ENCODE data around the gene ACAT2.
"Not testable (repeated sequence)": the region's sequence is repeated elsewhere in the genome, so short reads cannot be mapped to it uniquely, and the experiment has no call there.

Gene ACAT2

GRCh38 chr6:159736908-159737307 is 24.9 kb upstream of the ACAT2 start:
- no peak overlapping the region for H3K4me3 ChIP-seq (ENCODE audit: control insufficient read depth, low read depth, low read length)
- DNase-seq (ENCODE audit: low read depth): no peak
- TF ChIP-seq CTCF (IDR thresholded peaks at IDR 0.05; ENCODE audit: control insufficient read depth, insufficient read depth, low read depth, low read length, missing control alignments): no peak

GRCh38 chr6:159739341-159739740 is 22.5 kb upstream of the ACAT2 start:
- no peak for DNase-seq (ENCODE audit: low read depth)
- no peak for TF ChIP-seq CTCF (IDR thresholded peaks at IDR 0.05; ENCODE audit: control insufficient read depth, insufficient read depth, low read depth, low read length, missing control alignments)

GRCh38 chr6:159742165-159742564 is 19.7 kb upstream of the ACAT2 start:
- no peak for TF ChIP-seq CTCF (IDR thresholded peaks at IDR 0.05; ENCODE audit: control insufficient read depth, insufficient read depth, low read depth, low read length, missing control alignments)
- DNase-seq (ENCODE audit: low read depth): no peak
- no peak overlapping the region for H3K4me3 ChIP-seq (ENCODE audit: control insufficient read depth, low read depth, low read length)

More at GRCh38 chr6:159739341-159739740, 22.5 kb upstream of the ACAT2 start:
- H3K4me3 ChIP-seq (ENCODE audit: control insufficient read depth, low read depth, low read length): no peak overlapping the region

GRCh38 chr6:159745081-159745480 is 16.8 kb upstream of the ACAT2 start:
- TF ChIP-seq CTCF (IDR thresholded peaks at IDR 0.05; ENCODE audit: control insufficient read depth, insufficient read depth, low read depth, low read length, missing control alignments): no peak
- H3K4me3 ChIP-seq (ENCODE audit: control insufficient read depth, low read depth, low read length): no peak overlapping the region
- no peak for DNase-seq (ENCODE audit: low read depth)

GRCh38 chr6:159746759-159747158 is 15.1 kb upstream of the ACAT2 start:
- H3K4me3 ChIP-seq (ENCODE audit: control insufficient read depth, low read depth, low read length): no peak overlapping the region
- DNase-seq (ENCODE audit: low read depth): no peak
- TF ChIP-seq CTCF (IDR thresholded peaks at IDR 0.05; ENCODE audit: control insufficient read depth, insufficient read depth, low read depth, low read length, missing control alignments): no peak

GRCh38 chr6:159748127-159748526 is 13.7 kb upstream of the ACAT2 start:
- H3K4me3 ChIP-seq (ENCODE audit: control insufficient read depth, low read depth, low read length); DNase-seq (ENCODE audit: low read depth): not testable (repeated sequence)

- TF ChIP-seq CTCF (IDR thresholded peaks at IDR 0.05; ENCODE audit: control insufficient read depth, insufficient read depth, low read depth, low read length, missing control alignments): no peak
- H3K4me3 ChIP-seq (ENCODE audit: control insufficient read depth, low read depth, low read length): no peak overlapping the region
- no peak for DNase-seq (ENCODE audit: low read depth)
Observed at GRCh38 chr6:159751448-159751847, 10.4 kb upstream of the ACAT2 start.
